GM18951 (cell line): ENCODE data around the gene MED23.

Experiments used
- POLR2A ChIP-seq: IDR thresholded peaks from 4 replicates; pipeline ENCODE4 v1.6.1; 2011; ENCODE audit warnings: mild to moderate bottlenecking; ENCODE audit not compliant: insufficient read length, insufficient read depth; ENCODE audit errors: extremely low read depth
- in situ Hi-C: fragments of 300-500 bp; cut with MboI; formaldehyde crosslinking; loops from one replicate; pipeline ENCODE4 v1.12.0; 2022; ENCODE audit warnings: low sequenced_read_pairs, mixed read lengths, inconsistent platforms; ENCODE audit not compliant: unreplicated experiment

The MED23 gene

GRCh38 chr6:131646249-131646670 lies 18.2 kb upstream of the MED23 start:
- TF ChIP-seq POLR2A: no peak
- in situ Hi-C loops: no loop called here

GRCh38 chr6:131645846-131646245 lies 17.8 kb upstream of the MED23 start:
- no peak for TF ChIP-seq POLR2A
- in situ Hi-C loops: no loop called here

- no peak for TF ChIP-seq POLR2A
- in situ Hi-C loops: no loop called here
Observed at GRCh38 chr6:131644921-131645320, 16.9 kb upstream of the MED23 start.

GRCh38 chr6:131643855-131644460 lies 15.9 kb upstream of the MED23 start:
- TF ChIP-seq POLR2A: no peak
- in situ Hi-C loops: no loop called here

GRCh38 chr6:131642987-131643611 lies 15.1 kb upstream of the MED23 start:
- TF ChIP-seq POLR2A: no peak
- in situ Hi-C loops: no loop called here

- in situ Hi-C loops: no loop called here
- TF ChIP-seq POLR2A: no peak
Observed at GRCh38 chr6:131642565-131642964, 14.5 kb upstream of the MED23 start.

GRCh38 chr6:131641554-131641953 lies 13.5 kb upstream of the MED23 start:
- no peak for TF ChIP-seq POLR2A
- in situ Hi-C loops: no loop called here

- in situ Hi-C loops: no loop called here
- no peak for TF ChIP-seq POLR2A
Observed at GRCh38 chr6:131640576-131640975, 12.5 kb upstream of the MED23 start.

GRCh38 chr6:131640100-131640499 lies 12.1 kb upstream of the MED23 start:
- in situ Hi-C loops: no loop called here
- no peak for TF ChIP-seq POLR2A

GRCh38 chr6:131638013-131638412 lies 10.0 kb upstream of the MED23 start:
- in situ Hi-C loops: no loop called here
- TF ChIP-seq POLR2A: no peak

- TF ChIP-seq POLR2A: no peak
- in situ Hi-C loops: no loop called here
Observed at GRCh38 chr6:131636880-131637792, 9.1 kb upstream of the MED23 start, which contains the start of gene ENPP3. Gene ENPP3, plus strand, starts transcription at chr6:131637302. Its CDS starts 83 bp downstream, at chr6:131637385.

- TF ChIP-seq POLR2A: no peak
- in situ Hi-C loops: no loop called here
Observed at GRCh38 chr6:131635384-131636340, 7.6 kb upstream of the MED23 start.
